Measurements from ENCODE around the gene DENND4C. TPM values are rescaled to one million over a fixed set of nuclear protein-coding genes. Genes with fewer than 3 reads are reported as not detected.

The DENND4C gene
- polyA plus RNA-seq, 1 of the 3 experiments (the other 2 are of a cell fraction) = 7.5 TPM

DNA sequence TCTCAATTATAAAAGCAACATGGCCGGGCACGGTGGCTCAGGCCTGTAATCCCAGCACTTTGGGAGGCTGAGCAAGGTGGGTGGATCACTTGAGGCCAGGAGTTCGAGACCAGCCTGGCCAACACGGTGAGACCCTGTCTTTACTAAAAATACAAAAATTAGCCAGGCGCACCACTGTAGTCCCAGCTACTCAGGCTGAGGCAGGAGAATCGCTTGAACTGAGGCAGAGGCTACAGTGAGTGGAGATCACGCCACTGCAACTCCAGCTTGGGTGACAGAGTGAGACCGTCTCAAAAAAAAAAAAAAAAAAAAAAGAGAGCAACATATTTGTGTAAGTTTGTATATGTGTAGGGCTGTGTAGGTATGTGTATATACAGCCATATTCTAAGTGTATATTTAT lies 142.1 kb downstream of the DENND4C start:
- H3K9me3 ChIP-seq = no peaks in the 10 kb centered on the region
- no peaks in the 10 kb centered on the region for H3K27me3 ChIP-seq (ENCODE audit: insufficient read depth)
- H4K20me1 ChIP-seq (ENCODE audit: insufficient read depth) = peaks cover 20% of the 10 kb centered on the region
- H3K79me2 ChIP-seq (ENCODE audit: insufficient read depth) = peaks cover 16% of the 10 kb centered on the region
- CTCF ChIA-PET = interaction anchor here (0.6 to 1.0 kb wide), 2 partner anchors 85 to 266 kb away, joined by 3 to 7 read pairs; no protein-coding TSS in a partner anchor
- peaks cover 59 to 63% of the 10 kb centered on the region in 2 experiments for H3K36me3 ChIP-seq (replicated peaks in 1 of 2; ENCODE audit: control insufficient read depth in 1 of 2, insufficient read depth in 2 of 2, low read length in 1 of 2)
- H3K4me1 ChIP-seq (ENCODE audit: control insufficient read depth in 1 of 2, insufficient read depth in 2 of 2, low read depth in 1 of 2, low read length in 1 of 2) = peaks cover 5 to 6% of the 10 kb centered on the region in 2 experiments
- no peak overlapping the region for H3K4me3 ChIP-seq (ENCODE audit: low read depth in 2 of 2, low read length in 1 of 2)
- H3K9me2 ChIP-seq = no peaks in the 10 kb centered on the region
- no peak for TF ChIP-seq TAF1 (IDR thresholded peaks at IDR 0.05; ENCODE audit: borderline replicate concordance, low read depth, low read length)
- TF ChIP-seq, protein P1, sequence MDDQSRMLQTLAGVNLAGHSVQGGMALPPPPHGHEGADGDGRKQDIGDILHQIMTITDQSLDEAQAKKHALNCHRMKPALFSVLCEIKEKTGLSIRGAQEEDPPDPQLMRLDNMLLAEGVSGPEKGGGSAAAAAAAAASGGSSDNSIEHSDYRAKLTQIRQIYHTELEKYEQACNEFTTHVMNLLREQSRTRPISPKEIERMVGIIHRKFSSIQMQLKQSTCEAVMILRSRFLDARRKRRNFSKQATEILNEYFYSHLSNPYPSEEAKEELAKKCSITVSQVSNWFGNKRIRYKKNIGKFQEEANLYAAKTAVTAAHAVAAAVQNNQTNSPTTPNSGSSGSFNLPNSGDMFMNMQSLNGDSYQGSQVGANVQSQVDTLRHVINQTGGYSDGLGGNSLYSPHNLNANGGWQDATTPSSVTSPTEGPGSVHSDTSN (IDR thresholded peaks at IDR 0.05) = no peak
- TF ChIP-seq, protein P2, sequence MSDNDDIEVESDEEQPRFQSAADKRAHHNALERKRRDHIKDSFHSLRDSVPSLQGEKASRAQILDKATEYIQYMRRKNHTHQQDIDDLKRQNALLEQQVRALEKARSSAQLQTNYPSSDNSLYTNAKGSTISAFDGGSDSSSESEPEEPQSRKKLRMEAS (IDR thresholded peaks at IDR 0.05; ENCODE audit: low read depth) = no peak
- no peak for TF ChIP-seq MEF2A (IDR thresholded peaks at IDR 0.05; ENCODE audit: borderline replicate concordance, low read depth)
- no peak for TF ChIP-seq RXRA (IDR thresholded peaks at IDR 0.05; ENCODE audit: borderline replicate concordance, low read depth)
- no peak for TF ChIP-seq TEAD4 (IDR thresholded peaks at IDR 0.05; ENCODE audit: borderline replicate concordance, insufficient read depth)
- no peak for TF ChIP-seq EZH2phosphoT487 (IDR thresholded peaks at IDR 0.05; ENCODE audit: borderline replicate concordance, low read depth)
- no peak for TF ChIP-seq RCOR1 (IDR thresholded peaks at IDR 0.05; ENCODE audit: low read length)
- no peak for TF ChIP-seq SIN3A (IDR thresholded peaks at IDR 0.05; ENCODE audit: borderline replicate concordance, low read depth, low read length)
- no peak for TF ChIP-seq FOXJ3 (CRISPR knock-in tag; IDR thresholded peaks at IDR 0.05)
- no peak for TF ChIP-seq FOXM1 (IDR thresholded peaks at IDR 0.05; ENCODE audit: low read depth)
- TF ChIP-seq, protein P3, sequence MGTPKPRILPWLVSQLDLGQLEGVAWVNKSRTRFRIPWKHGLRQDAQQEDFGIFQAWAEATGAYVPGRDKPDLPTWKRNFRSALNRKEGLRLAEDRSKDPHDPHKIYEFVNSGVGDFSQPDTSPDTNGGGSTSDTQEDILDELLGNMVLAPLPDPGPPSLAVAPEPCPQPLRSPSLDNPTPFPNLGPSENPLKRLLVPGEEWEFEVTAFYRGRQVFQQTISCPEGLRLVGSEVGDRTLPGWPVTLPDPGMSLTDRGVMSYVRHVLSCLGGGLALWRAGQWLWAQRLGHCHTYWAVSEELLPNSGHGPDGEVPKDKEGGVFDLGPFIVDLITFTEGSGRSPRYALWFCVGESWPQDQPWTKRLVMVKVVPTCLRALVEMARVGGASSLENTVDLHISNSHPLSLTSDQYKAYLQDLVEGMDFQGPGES (IDR thresholded peaks at IDR 0.05; ENCODE audit: low read depth, low read length) = no peak
- no peak for TF ChIP-seq RAD21 (IDR thresholded peaks at IDR 0.05; ENCODE audit: low read length)
- TF ChIP-seq JUND (IDR thresholded peaks at IDR 0.05) = no peak
- TF ChIP-seq EP300 (IDR thresholded peaks at IDR 0.05; ENCODE audit: borderline replicate concordance in 1 of 2, low read depth in 1 of 2, low read length in 1 of 2) = no peak
- TF ChIP-seq MXI1 (IDR thresholded peaks at IDR 0.05; ENCODE audit: low read depth, low read length) = no peak
- no peak for TF ChIP-seq NRF1 (IDR thresholded peaks at IDR 0.05; ENCODE audit: low read depth, low read length)
- no peak for TF ChIP-seq FOSL2 (IDR thresholded peaks at IDR 0.05; ENCODE audit: borderline replicate concordance, low read depth)
- no peak for TF ChIP-seq GATA2 (CRISPR knock-in tag; IDR thresholded peaks at IDR 0.05)
- no peak overlapping the region for H3K9ac ChIP-seq
- H3K27ac ChIP-seq (ENCODE audit: low read depth in 2 of 2, low read length in 1 of 2) = peak overlapping the region in 1 of 2 experiments; percentile 21; a peak in 1 of 4 replicates
- POLR2A ChIA-PET = no interaction called here
- H3K4me2 ChIP-seq = no peak overlapping the region
- no peak for DNase-seq
- peaks cover 67% of the 10 kb centered on the region for H3F3A ChIP-seq (replicated peaks; ENCODE audit: insufficient read depth)
- WGBS (ENCODE audit: low lambda C conversion rate) = 89% methylated on average over 8 of the region's 8 CpGs
- no peak overlapping the region for H2AFZ ChIP-seq (ENCODE audit: low read depth)

Data from SK-N-SH (cell line).